NCI-H1092 treated with DMSO at 0.1 percent for 48 hours (cell line): ENCODE data around the gene GMDS.

Experiments
- DNase-seq: peaks from one replicate; lab custom pipeline; 2025; lab: John Stamatoyannopoulos, UW

The GMDS gene

GRCh38 chr6:2178125-2178524 is 67.3 kb downstream of the GMDS start:
- DNase-seq: no peak

GRCh38 chr6:2175825-2176224 is 69.6 kb downstream of the GMDS start:
- no peak for DNase-seq

- no peak for DNase-seq
These were observed 72.0 kb downstream of the GMDS start for GRCh38 chr6:2173203-2173961.

- DNase-seq: no peak
These were observed 73.7 kb downstream of the GMDS start for GRCh38 chr6:2171728-2172127.

- no peak for DNase-seq
These were observed 76.9 kb downstream of the GMDS start for GRCh38 chr6:2168480-2168879.

GRCh38 chr6:2166717-2167116 is 78.7 kb downstream of the GMDS start:
- no peak for DNase-seq

- no peak for DNase-seq
These were observed 80.1 kb downstream of the GMDS start for GRCh38 chr6:2165286-2165685.

GRCh38 chr6:2164481-2164880 is 80.9 kb downstream of the GMDS start:
- DNase-seq: no peak

- DNase-seq: no peak
These were observed 83.3 kb downstream of the GMDS start for GRCh38 chr6:2162079-2162445.

- no peak for DNase-seq
These were observed 86.7 kb downstream of the GMDS start for GRCh38 chr6:2158596-2159271.

GRCh38 chr6:2157441-2158127 is 87.8 kb downstream of the GMDS start:
- DNase-seq: no peak

- DNase-seq: peak; percentile 20
These were observed 90.2 kb downstream of the GMDS start for GRCh38 chr6:2155206-2155605.

GRCh38 chr6:2149361-2150006 is 95.9 kb downstream of the GMDS start:
- peak; percentile 42 for DNase-seq

- DNase-seq: no peak
These were observed 96.7 kb downstream of the GMDS start for GRCh38 chr6:2148748-2149147.

GRCh38 chr6:2147766-2148448 is 97.5 kb downstream of the GMDS start:
- DNase-seq: no peak

- DNase-seq: no peak
These were observed 98.1 kb downstream of the GMDS start for GRCh38 chr6:2147261-2147660.

GRCh38 chr6:2144210-2144609 is 101.2 kb downstream of the GMDS start:
- DNase-seq: no peak

GRCh38 chr6:2141644-2142290 is 103.6 kb downstream of the GMDS start:
- no peak for DNase-seq

- DNase-seq: no peak
These were observed 104.8 kb downstream of the GMDS start for GRCh38 chr6:2140438-2141128.

GRCh38 chr6:2135401-2135800 is 110.0 kb downstream of the GMDS start:
- DNase-seq: no peak

GRCh38 chr6:2134554-2134953 is 110.9 kb downstream of the GMDS start:
- no peak for DNase-seq
